CD14-positive monocyte (primary cell): ENCODE results near the gene PAQR8. TPM values are rescaled to one million over a fixed set of nuclear protein-coding genes. Genes with fewer than 3 reads are reported as not detected.

Source experiments
- DNase-seq, 3 donors: peaks; one replicate each; pipeline ENCODE4 v3.0.0-alpha.2; 2011 to 2022
- H2AFZ ChIP-seq: 2 replicates; pipeline ENCODE4 v1.6.0; 2012; ENCODE audit warnings: mild to moderate bottlenecking, low read depth, low read length, inconsistent platforms; ENCODE audit not compliant: insufficient read depth, poor library complexity, severe bottlenecking
- H3K27ac ChIP-seq, 2 donors: 1 replicate in 1 of 2; 2 replicates in 1 of 2; pipeline ENCODE4 v1.5.1; 2012 to 2013; ENCODE audit warnings: low read length in 2 of 2, control low read depth in 1 of 2, inconsistent platforms in 1 of 2, low read depth in 1 of 2, mild to moderate bottlenecking in 1 of 2
- H3K27me3 ChIP-seq, 2 donors: one replicate each; pipeline versions ENCODE4 v1.6.0 to v1.6.1; 2011 to 2013; ENCODE audit warnings: low read length in 2 of 2; ENCODE audit not compliant: control insufficient read depth in 2 of 2, insufficient read depth in 2 of 2
- H3K36me3 ChIP-seq, 2 donors: replicated peaks in 1 of 2; 1 replicate in 1 of 2; 2 replicates in 1 of 2; pipeline versions ENCODE4 v1.5.1 to v1.6.1; 2012 to 2013; ENCODE audit warnings: low read length in 2 of 2, control low read depth in 1 of 2, inconsistent platforms in 1 of 2, mild to moderate bottlenecking in 1 of 2; ENCODE audit not compliant: insufficient read depth in 2 of 2, control insufficient read depth in 1 of 2
- H3K4me1 ChIP-seq, 2 donors: 1 replicate in 1 of 2; 2 replicates in 1 of 2; pipeline versions ENCODE4 v1.5.1 to v1.6.1; 2012 to 2013; ENCODE audit warnings: low read length in 2 of 2, control low read depth in 1 of 2, inconsistent platforms in 1 of 2, mild to moderate bottlenecking in 1 of 2, moderate library complexity in 1 of 2; ENCODE audit not compliant: insufficient read depth in 2 of 2, control insufficient read depth in 1 of 2
- H3K4me2 ChIP-seq: replicated peaks from 2 replicates; pipeline ENCODE3; 2012; ENCODE audit warnings: low read length, moderate library complexity, mild to moderate bottlenecking; ENCODE audit not compliant: poor library complexity, severe bottlenecking; ENCODE audit errors: extremely low read depth
- H3K4me3 ChIP-seq, 3 experiments: fragments of 200-600 bp in 1 of 3; sonication (generic) in 1 of 3; replicated peaks in 1 of 3; 1 replicate in 2 of 3; 2 replicates in 1 of 3; pipeline ENCODE4 v1.5.1; 2011 to 2013; ENCODE audit warnings: low read length in 3 of 3, mild to moderate bottlenecking in 3 of 3, control low read depth in 2 of 3, low read depth in 2 of 3, inconsistent platforms in 1 of 3, moderate library complexity in 1 of 3
- H3K79me2 ChIP-seq: 2 replicates; pipeline ENCODE4 v1.6.0; 2012; ENCODE audit warnings: mild to moderate bottlenecking, control low read depth, inconsistent platforms, low read length, moderate library complexity; ENCODE audit not compliant: insufficient read depth
- H3K9ac ChIP-seq: 2 replicates; pipeline ENCODE4 v1.6.0; 2017; ENCODE audit warnings: low read length, mild to moderate bottlenecking; ENCODE audit not compliant: insufficient read depth, poor library complexity, severe bottlenecking
- H3K9me3 ChIP-seq, 2 donors: replicated peaks in 1 of 2; 1 replicate in 1 of 2; 2 replicates in 1 of 2; pipeline versions ENCODE4 v1.5.1 to v1.6.1; 2012 to 2013; ENCODE audit warnings: low read length in 2 of 2, control low read depth in 1 of 2; ENCODE audit not compliant: control insufficient read depth in 1 of 2, insufficient read depth in 1 of 2
- H4K20me1 ChIP-seq: 2 replicates; pipeline ENCODE4 v1.6.0; 2012; ENCODE audit warnings: mild to moderate bottlenecking, low read length, control low read depth, moderate library complexity; ENCODE audit not compliant: insufficient read depth
- H3K27ac Mint-ChIP-seq, 7 donors: one replicate each; pipeline ENCODE4 v1.8.0; 2020; ENCODE audit warnings: mild to moderate bottlenecking in 7 of 7, mixed read lengths in 7 of 7, moderate library complexity in 6 of 7, inconsistent platforms in 2 of 7
- H3K27me3 Mint-ChIP-seq, 3 donors: one replicate each; pipeline ENCODE4 v1.8.0; 2021 to 2022; ENCODE audit warnings: low read depth in 3 of 3, mild to moderate bottlenecking in 3 of 3, mixed read lengths in 3 of 3, moderate library complexity in 3 of 3, inconsistent platforms in 1 of 3
- H3K36me3 Mint-ChIP-seq, 2 donors: one replicate each; pipeline ENCODE4 v1.8.0; 2020; ENCODE audit warnings: mixed read lengths in 2 of 2, inconsistent platforms in 1 of 2, mild to moderate bottlenecking in 1 of 2
- H3K4me1 Mint-ChIP-seq: one replicate; pipeline ENCODE4 v1.8.0; 2020; ENCODE audit warnings: mild to moderate bottlenecking, mixed read lengths
- H3K4me3 Mint-ChIP-seq, 2 donors: one replicate each; pipeline ENCODE4 v1.8.0; 2020; ENCODE audit warnings: mild to moderate bottlenecking in 2 of 2, mixed read lengths in 2 of 2, moderate library complexity in 1 of 2
- H3K9me3 Mint-ChIP-seq, 7 donors: one replicate each; pipeline ENCODE4 v1.8.0; 2020 to 2022; ENCODE audit warnings: mixed read lengths in 7 of 7, mild to moderate bottlenecking in 6 of 7, moderate library complexity in 6 of 7, inconsistent platforms in 2 of 7
- CTCF ChIP-seq: fragments of 200-600 bp; IDR thresholded peaks from one replicate; pipeline ENCODE4 v1.8.0; 2022; ENCODE audit warnings: antibody characterized with exemption, mild to moderate bottlenecking
- WGBS: methylation state at CpG from one replicate; pipeline ENCODE4 v1.1.5; 2013; ENCODE audit warnings: missing lambda C conversion rate; ENCODE audit not compliant: insufficient coverage; 5-methylcytosine and 5-hydroxymethylcytosine counted together
- intact Hi-C, 2 donors: fragments of 100-400 bp; cut with micrococcal nuclease; formaldehyde crosslinking; loops; one replicate each; pipeline versions ENCODE4 v1.15.0 to v1.15.1; 2023
- polyA plus RNA-seq, 3 donors: library from polyadenylated mRNA; depleted of rRNA in 1 of 3; unstranded in 2 of 3; stranded (reverse) in 1 of 3; fragments of 300-500 nt in 2 of 3; fragments of >200 nt in 1 of 3; fragmentation: Illumina TruSeq in 2 of 3; gene quantifications; 1 replicate in 2 of 3; 2 replicates in 1 of 3; pipeline ENCODE4 v1.2.3, GENCODE V29; 2012 to 2021

The PAQR8 gene
- polyA plus RNA-seq, 3 donors = 2.4 to 17.4 (median 6.8) TPM

GRCh38 chr6:52359403-52359802, 2.5 kb upstream of the PAQR8 start:
- Mint-ChIP-seq H3K9me3 (no peaks in the 10 kb centered on the region), H3K4me3 (no peak overlapping the region), H3K36me3 (no peaks in the 10 kb centered on the region), H3K27me3 (peaks cover 0 to 2% (median 1%) of the 10 kb centered on the region in 3 donors), H3K27ac (no peak overlapping the region), H3K4me1 (peaks cover 33% of the 10 kb centered on the region)
- WGBS = no CpG with 5 or more reads among the region's 1 CpG
- no peaks in the 10 kb centered on the region for H3K27me3 ChIP-seq
- no peaks in the 10 kb centered on the region for H3K9me3 ChIP-seq
- DNase-seq = no peak
- intact Hi-C loops = no loop called here
- H3K27ac ChIP-seq = no peak overlapping the region
- H3K4me1 ChIP-seq = peaks cover 29 to 36% of the 10 kb centered on the region in 2 donors
- no peaks in the 10 kb centered on the region for H3K36me3 ChIP-seq
- no peak overlapping the region for H3K9ac ChIP-seq
- no peak for TF ChIP-seq CTCF
- peaks cover 5% of the 10 kb centered on the region for H4K20me1 ChIP-seq
- peaks cover 22% of the 10 kb centered on the region for H3K79me2 ChIP-seq
- H3K4me2 ChIP-seq = no peak overlapping the region
- no peak overlapping the region for H2AFZ ChIP-seq
- no peak overlapping the region for H3K4me3 ChIP-seq

- Histone ChIP-seq H2AFZ (no peak overlapping the region), H3K27me3 (no peaks in the 10 kb centered on the region), H3K4me3 (no peak overlapping the region), H3K36me3 (no peaks in the 10 kb centered on the region), H3K4me2 (no peak overlapping the region), H4K20me1 (peaks cover 5% of the 10 kb centered on the region), H3K27ac (no peak overlapping the region), H3K9ac (no peak overlapping the region), H3K9me3 (no peaks in the 10 kb centered on the region), H3K79me2 (peaks cover 29% of the 10 kb centered on the region), H3K4me1 (peaks cover 31 to 39% of the 10 kb centered on the region in 2 donors)
- WGBS = no CpG with 5 or more reads among the region's 3 CpGs
- intact Hi-C loops = loop anchor here (5.0 kb wide), 2 partner anchors 73 to 78 kb away; partner anchors contain the start of gene MCM3 (in 1 of the 2)
- Mint-ChIP-seq H3K36me3 (no peaks in the 10 kb centered on the region), H3K27me3 (peaks cover 0 to 2% (median 1%) of the 10 kb centered on the region in 3 donors), H3K9me3 (no peaks in the 10 kb centered on the region), H3K4me1 (peaks cover 39% of the 10 kb centered on the region), H3K27ac (no peak overlapping the region), H3K4me3 (no peak overlapping the region)
- no peak for TF ChIP-seq CTCF
- DNase-seq = no peak
Measured at GRCh38 chr6:52360028-52360427, 1.9 kb upstream of the PAQR8 start.
